Fibroblast of pulmonary artery (primary cell): ENCODE results near the gene ITPA.

Experiments used
- DNase-seq: peaks from one replicate; pipeline ENCODE4 v3.0.0-alpha.2; 2010; ENCODE audit warnings: low read depth
- H3K4me3 ChIP-seq: replicated peaks from 2 replicates; pipeline ENCODE4 v1.5.1; 2011; ENCODE audit warnings: low read depth, mild to moderate bottlenecking, control low read depth, low read length, moderate library complexity
- CTCF ChIP-seq: IDR thresholded peaks from 2 replicates; pipeline ENCODE4 v1.5.1; 2011; ENCODE audit warnings: mild to moderate bottlenecking, control low read depth, low read length, inconsistent platforms; ENCODE audit errors: missing control alignments

The ITPA gene

GRCh38 chr20:3164763-3165410 is 44.4 kb upstream of the ITPA start:
- TF ChIP-seq CTCF: no peak
- no peak overlapping the region for H3K4me3 ChIP-seq
- no peak for DNase-seq

- H3K4me3 ChIP-seq: no peak overlapping the region
- DNase-seq: peak; percentile 74
- TF ChIP-seq CTCF: no peak
These were observed 43.6 kb upstream of the ITPA start for GRCh38 chr20:3165473-3166337.

DNA sequence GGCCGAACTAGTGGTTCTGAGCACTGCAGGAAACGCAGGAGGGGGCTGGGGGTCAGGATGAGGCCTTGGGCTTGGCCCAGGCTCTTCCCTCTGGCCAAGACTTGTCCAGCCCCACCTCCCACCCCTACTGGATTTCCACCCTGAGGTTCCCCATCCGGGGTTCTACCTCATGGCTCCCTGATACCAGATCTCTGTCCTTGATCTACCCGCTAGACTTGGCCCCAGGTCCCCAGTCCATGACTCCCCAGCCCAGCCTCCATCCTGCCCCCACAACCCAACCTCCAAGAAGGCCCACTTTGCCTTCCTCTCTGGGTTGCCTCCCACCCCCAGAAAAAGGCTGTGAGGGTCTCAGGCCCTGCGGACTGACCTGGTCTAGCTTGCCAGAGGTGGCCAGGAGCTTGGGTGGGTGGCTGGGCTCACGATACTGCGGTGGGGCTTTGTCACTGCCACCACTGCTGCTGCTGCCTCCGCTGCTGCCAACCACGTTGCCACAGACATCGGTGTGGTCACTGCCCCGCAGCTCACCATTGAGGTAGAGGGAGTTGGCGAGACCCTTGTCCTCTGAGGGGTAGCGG is 42.9 kb upstream of the ITPA start:
- no peak overlapping the region for H3K4me3 ChIP-seq
- no peak for DNase-seq
- TF ChIP-seq CTCF: no peak

DNA sequence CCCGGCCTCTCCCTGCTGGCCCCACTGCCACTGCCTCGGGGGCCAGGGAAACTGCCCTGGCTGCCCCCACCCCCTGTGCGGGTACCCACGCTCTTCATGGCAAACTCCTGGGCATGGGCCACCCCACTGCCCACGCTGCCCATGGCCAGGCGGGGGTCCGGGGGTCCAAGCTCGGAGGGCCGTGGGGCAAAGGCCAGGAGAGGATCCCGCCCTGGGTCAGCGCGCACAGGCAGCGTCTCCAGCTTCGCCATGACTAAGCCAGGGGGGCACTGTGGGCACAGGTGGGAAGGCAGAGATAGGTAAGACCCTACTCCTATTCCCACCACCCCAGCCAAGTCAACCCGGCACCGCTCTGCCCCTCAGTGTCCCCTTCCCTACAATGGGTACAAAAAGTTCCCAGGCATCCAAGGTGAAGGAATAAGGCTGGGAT is 42.4 kb upstream of the ITPA start:
- no peak overlapping the region for H3K4me3 ChIP-seq
- TF ChIP-seq CTCF: no peak
- no peak for DNase-seq

GRCh38 chr20:3167738-3168078 is 41.6 kb upstream of the ITPA start:
- TF ChIP-seq CTCF: no peak
- H3K4me3 ChIP-seq: no peak overlapping the region
- DNase-seq: no peak

DNA sequence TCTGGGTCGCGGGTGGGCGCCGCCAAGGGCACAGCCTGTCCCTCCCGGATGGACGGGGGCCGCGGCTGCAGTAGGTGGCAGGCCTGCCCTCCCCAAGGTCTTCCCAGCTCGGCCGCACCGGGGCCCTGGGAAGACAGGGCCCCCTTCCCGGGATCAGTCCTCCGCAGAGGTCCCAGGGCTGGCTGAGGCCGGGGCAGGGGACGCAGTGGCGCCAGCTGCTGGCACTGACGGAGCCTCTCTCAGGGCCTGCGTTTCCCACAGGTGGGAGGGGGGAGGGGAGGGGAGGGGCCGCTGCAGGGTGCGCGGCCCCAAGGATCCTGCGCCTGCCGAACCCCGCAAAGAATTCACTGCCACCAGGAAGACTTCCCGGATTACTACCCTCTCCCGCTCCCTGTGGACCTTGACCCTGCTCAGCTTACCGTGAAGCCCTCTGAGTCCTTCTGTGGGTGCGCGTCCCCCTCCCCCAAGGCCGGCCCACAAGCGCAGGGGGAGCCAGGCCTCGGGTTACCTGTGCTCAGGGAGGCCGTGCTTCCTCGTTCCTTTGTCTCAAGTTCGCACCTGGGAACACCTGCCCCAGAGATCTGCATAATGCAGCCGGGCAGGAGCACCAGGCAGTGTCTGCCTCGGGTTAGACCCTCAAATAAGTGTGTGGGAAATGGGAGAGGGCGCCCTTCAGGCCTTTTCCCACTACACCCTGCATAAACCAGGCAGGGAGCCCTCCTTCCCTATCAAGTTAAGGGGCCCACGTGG is 41.0 kb upstream of the ITPA start:
- TF ChIP-seq CTCF: no peak
- no peak overlapping the region for H3K4me3 ChIP-seq
- DNase-seq: no peak
